ENCODE results near the gene PIK3C2A.
"Not testable (repeated sequence)": the region's sequence is repeated elsewhere in the genome, so short reads cannot be mapped to it uniquely, and the experiment has no call there.

PIK3C2A gene, protein sequence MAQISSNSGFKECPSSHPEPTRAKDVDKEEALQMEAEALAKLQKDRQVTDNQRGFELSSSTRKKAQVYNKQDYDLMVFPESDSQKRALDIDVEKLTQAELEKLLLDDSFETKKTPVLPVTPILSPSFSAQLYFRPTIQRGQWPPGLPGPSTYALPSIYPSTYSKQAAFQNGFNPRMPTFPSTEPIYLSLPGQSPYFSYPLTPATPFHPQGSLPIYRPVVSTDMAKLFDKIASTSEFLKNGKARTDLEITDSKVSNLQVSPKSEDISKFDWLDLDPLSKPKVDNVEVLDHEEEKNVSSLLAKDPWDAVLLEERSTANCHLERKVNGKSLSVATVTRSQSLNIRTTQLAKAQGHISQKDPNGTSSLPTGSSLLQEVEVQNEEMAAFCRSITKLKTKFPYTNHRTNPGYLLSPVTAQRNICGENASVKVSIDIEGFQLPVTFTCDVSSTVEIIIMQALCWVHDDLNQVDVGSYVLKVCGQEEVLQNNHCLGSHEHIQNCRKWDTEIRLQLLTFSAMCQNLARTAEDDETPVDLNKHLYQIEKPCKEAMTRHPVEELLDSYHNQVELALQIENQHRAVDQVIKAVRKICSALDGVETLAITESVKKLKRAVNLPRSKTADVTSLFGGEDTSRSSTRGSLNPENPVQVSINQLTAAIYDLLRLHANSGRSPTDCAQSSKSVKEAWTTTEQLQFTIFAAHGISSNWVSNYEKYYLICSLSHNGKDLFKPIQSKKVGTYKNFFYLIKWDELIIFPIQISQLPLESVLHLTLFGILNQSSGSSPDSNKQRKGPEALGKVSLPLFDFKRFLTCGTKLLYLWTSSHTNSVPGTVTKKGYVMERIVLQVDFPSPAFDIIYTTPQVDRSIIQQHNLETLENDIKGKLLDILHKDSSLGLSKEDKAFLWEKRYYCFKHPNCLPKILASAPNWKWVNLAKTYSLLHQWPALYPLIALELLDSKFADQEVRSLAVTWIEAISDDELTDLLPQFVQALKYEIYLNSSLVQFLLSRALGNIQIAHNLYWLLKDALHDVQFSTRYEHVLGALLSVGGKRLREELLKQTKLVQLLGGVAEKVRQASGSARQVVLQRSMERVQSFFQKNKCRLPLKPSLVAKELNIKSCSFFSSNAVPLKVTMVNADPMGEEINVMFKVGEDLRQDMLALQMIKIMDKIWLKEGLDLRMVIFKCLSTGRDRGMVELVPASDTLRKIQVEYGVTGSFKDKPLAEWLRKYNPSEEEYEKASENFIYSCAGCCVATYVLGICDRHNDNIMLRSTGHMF (N-terminal part only)

DNA sequence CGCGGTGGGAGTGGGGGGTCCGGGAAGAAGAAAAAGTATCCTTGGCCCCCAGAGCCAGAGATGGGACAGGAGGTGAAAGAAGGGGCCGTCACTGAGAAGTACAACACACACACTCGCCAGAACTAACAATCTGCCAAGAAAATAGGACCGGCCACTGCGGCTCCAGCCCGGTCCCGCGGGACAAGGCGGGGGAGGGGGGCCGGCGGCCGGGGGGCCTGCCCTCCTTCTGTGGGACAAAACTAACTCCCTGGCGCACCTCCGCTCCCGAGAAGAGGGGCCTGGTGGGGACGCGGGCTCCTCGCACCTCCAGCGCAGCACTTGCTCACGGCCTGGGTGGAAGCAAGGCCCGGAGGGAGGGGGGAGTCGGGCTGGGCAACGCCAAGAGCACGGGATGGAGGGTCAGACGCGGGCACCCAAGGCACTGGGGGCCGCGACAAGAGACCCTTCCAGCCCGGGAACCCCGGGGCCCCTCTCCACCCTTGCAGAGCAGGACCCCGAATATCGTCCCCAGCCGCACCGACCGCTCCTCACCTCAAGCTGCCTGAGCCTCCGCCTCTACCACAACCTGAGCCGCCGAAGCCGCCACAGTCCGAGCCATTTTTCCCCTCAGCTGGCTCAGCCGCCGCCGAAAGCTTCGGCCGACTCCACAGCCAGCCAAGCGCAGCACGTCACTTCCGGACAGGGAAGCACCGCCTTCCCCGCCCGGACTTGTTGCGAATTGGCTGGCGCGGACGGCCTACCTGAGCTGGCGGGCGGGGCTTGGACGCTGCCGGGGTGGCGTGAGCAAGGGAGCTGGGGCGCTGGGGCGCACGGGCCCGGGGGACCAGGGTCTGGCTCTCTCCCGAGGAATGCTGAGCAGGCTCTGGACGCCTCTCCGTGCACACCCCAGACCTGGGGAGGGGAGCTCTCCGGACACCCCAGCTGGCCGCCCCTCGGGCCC is at the start of gene PIK3C2A:
TSS of gene PIK3C2A (minus strand) at position 670 of the 940 bp plus-strand sequence. CDS start 38,245 bp downstream, outside the sequence.
- peak; percentile 81 to 82 for DNase-seq

DNA sequence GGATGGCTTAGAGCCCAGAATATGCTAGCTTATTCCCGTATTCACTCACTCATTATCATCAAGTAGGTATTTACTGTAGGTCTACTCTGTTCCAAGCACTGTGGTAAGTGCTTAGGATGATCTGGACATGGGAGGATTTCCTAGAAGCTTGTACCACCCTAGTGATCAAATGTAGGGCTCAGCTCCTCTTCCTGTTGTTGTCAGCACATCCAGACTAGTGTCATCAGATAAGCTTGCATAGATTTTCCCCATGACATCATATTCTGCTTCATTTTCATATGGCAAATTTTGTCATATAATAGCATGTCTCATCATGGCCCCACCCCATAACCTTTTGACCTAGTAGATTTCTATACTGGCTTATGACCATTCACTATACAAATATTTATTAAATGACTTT is 49.4 kb upstream of the PIK3C2A start:
- DNase-seq, result no peak

DNA sequence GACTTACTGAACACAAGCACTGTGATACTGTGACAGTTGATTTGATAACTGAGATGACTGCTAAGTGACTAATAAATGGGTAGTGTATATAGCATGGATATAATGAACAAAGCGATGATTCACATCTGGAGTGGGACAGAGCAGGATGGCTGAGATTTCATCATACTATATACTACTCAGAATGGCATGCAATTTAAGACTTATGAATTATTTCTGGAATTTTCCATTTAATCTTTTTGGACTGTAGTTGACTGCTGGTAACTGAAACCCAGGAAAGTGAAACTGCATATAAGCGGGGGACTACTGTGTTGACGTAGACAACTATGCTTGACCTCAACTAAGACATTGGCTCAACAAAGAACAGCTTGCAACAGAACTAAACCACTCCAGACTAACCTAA is 48.7 kb upstream of the PIK3C2A start:
- peak; percentile 60 to 80 for DNase-seq

DNA sequence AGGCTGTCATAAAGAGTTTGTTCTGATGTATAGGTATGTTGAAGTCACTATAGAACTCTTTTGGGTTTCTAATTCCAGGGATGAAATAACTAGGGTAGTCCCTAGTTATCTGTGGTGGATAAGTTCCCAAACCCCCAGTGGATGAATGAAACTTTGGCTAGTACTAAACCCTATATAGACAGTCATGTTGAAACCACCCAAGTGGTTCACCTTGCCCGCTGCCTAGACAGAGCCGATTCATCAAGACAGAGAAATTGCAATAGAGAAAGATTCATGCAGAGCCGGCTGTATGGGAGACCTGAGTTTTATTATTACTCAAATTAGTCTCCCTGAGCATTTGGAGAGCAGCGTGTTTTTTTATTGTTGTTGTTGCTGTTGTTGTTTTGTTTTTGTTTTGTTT is 44.9 kb upstream of the PIK3C2A start:
- no peak for DNase-seq

DNA sequence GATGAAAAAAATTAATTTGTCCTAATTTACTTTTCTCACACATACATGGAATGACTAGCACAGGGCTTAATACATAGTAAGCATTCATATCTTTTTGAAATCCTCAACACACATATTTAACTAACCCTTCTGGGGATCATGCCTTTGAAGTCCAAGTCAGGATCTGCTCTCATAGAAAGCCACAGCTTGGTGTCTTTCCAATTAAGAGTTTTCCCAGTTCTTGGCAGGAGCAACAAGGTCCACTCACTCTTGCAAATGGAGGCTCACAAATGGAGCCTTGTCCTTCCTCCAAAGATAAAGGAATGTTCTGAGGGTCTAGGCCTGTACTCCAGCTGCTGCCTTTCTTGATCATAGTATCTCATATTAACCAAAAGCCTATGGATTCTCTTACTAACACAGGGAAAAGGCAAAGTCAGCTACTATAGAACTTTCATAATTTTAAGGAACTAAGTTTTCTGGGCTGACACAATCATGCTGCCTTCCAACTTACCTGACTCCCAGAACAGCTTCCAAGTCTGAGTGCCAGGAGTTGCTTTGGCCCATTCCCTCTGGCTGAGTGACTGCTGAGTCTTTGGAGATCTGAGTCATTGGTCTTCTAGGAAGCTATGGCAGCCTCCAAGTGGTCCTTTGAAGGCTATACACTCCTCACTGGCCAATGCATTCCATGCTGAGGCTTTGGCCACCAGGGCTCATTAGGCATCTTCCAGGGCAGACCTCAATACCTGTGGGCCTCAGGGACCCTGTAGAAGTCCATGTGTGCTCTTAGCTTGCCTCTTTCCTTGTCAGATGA is 43.0 kb upstream of the PIK3C2A start:
- no peak for DNase-seq

DNA sequence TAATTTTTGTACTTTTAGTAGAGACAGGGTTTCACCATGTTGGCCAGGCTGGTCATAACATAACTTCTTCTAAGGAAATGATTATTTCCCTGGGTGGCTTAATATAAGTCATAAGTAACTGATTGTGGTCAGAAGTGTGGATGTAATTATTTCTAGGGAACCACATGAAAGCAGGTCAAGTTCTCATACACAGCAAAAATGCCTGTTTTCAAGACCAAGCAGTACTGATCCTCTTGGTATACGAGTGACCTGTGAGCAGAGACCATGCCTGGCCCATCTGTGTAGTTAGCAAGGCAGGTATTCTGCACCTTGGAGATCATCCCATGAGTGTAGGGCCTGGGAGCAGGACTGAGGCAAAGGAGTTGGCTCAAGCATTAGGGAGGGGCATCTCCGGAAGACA is 36.3 kb upstream of the PIK3C2A start:
- DNase-seq, result no peak

DNA sequence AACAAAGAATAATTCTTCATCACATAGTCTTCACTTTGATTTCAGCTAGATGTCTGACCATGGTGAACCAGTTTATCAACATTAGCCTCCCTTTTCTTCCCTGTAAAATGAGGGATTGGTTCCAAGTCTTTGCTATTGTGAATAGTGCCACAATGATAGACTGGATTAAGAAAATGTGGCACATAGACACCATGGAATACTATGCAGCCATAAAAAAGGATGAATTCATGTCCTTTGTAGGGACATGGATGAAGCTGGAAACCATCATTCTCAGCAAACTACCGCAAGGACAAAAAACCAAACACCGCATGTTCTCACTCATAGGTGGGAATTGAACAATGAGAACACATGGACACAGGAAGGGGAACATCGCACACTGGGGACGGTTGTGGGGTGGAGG is 35.2 kb upstream of the PIK3C2A start:
- not testable (repeated sequence) for DNase-seq

DNA sequence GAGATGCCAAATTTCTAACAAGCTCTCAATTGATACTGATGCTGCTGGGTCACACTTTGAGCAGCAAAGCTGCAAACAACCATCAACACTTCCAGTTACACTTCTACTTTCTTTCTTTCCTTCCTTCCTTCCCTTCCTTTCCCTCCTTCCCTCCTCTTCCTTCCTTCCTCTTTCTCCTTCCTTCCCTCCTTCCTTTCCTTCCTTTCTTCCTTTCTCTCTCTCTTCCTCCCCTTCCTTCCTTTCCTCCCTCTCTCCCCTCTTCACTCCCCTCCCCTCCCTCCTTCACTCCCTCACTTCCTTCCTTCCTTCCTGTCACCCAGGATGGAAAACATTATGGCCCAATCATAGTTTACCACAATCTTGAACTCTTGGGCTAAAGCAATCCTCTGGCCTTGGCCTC is 33.0 kb upstream of the PIK3C2A start:
- no peak for DNase-seq

DNA sequence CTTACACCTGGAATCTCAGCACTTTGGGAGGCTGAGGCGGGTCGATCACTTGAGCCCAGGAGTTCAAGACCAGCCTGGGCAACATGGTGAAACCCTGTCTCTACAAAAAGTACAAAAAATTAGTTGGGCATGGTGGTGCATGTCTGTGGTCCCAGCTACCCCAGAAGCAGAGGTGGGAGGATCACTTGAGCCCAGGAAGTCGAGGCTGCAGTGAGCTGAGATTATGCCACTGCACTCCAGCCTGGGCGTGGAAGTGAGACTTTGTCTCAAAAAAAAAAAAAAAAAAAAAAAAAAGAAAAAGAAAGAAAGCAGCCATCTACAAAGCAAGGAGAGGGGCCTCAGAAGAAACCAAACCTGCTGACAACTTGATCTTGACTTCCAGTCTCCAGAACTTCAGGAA is 32.1 kb upstream of the PIK3C2A start:
- not testable (repeated sequence) for DNase-seq

DNA sequence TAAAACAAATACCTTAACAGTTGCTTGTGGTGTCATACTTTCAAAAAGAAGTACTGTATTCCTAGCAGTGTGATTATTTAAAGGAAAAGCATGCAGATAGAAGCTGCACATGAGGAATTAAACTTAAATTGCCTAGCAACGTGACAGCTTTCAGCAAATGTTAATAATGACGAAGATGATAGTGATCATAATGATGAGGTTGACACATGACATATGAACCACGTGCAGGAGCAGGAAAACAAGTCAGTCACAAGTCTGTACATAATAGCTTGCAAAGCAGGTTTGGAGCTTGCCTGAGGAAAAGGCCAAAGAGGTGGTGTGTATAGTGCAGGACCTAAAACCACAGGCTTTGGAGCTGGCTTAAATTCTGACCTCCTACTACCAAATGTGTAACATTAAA is 30.6 kb upstream of the PIK3C2A start:
- DNase-seq, result no peak

DNA sequence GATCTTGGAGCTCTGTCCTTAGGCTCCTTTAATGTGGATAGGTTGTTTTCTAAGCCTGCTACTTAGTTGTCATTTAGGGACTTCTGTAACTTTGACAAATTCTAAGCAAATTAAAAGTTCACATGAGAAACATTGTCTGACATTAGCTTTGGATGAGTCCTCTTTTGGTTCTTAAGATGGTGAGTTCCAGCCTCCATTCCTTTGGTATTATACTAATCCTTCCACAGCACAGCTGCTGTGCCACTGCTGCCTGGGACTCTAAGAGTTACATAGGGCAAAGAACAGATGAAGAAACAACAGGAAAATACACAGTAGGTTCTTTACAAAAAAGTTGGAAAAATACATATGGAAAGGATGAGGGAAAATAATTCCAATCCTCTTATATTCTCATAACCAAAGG is 25.3 kb upstream of the PIK3C2A start:
- DNase-seq, result no peak

DNA sequence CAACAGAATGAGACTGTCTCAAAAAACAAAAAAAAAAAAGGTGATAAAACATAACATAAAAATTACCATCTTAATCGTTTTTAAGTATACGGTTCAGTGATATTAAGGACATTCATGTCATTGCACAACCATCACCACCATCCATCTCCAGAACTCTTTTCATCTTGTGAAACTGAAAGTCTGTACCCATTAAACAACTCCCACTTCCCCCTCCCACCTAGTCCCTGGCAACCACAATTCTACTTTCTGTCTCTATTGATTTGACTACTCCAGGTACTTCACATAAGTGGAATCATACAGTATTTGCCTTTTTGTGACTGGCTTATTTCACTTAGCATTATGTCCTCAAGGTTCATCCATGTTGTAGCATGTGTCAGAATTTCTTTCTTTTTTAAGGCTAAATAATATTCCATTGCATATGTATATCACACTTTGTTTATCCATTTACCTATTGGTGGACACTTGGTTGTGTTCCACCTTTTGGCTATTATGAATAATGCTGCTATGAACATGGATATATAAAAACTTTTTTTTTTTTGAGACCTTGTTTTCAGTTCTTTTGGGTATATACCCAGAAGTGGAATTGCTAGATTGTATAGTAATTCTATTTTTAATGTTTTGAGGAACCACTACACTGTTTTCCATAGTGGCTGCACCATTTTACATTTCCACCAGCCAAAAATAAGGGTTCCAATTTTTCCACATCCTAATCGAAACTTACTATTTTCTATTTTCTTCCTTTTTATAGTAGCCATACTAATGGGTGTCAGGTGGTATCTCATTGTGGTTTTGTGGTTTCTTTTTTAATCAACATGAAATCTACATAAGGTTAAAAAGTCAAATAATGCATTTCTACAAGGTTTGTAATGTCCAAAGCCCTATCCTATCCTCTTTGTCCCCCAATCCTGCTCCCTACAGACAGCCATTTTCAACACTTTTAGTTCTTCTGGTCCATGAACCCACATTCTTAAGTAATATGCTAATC is 23.4 kb upstream of the PIK3C2A start:
- no peak for DNase-seq

DNA sequence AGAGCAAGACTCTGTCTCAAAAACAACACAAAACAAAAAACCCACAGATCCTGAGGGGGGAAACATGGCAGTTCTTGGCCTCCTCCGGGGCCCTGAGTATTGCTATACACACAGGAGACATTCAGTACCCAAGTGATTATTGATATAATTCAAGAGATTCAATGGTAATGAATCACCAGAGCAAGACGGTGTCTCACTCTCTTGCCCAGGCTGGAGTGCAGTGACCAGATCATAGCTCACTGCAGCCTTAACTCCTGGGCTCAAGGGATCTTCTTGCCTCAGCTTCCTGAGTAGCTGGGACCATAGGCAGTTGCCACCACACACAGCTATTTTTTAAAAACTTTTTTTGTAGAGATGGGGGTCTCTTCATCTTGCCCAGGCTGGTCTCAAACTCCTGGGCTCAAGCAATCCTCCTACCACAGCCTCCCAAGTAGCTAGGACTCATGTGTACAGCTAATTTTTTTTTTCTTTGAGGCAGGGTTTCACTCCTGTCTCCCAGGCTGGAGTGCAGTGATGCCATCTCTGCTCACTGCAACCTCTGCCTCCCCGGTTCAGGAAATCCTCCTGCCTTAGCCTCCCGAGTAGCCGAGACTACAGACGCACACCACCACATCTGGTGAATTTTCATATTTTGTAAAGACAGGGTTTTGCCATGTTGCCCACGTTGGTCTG is 21.8 kb upstream of the PIK3C2A start:
- DNase-seq, result no peak

DNA sequence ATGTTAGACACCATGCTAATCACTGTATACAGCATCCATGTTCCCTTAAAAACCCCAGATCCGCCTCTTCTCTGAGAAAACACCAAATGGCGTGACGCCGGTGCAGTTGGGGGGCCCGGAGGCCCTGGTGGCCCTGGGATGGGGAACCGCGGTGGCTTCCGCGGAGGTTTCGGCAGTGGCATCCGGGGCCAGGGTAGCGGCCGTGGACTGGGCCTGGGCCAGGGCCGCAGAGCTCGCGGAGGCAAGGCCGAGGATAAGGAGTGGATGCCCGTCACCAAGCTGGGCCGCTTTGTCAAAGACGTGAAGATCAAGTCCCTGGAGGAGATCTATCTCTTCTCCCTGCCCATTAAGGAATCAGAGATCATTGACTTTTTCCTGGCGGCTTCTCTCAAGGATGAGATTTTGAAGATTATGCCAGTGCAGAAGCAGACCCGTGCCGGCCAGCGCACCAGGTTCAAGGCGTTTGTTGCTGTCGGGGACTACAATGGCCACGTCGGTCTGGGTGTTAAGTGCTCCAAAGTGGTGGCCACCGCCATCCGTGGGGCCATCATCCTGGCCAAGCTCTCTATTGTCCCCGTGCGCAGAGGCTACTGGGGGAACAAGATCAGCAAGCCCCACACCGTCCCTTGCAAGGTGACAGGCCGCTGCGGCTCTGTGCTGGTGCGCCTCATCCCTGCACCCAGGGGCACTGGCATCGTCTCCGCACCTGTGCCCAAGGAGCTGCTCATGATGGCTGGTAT is 20.6 kb upstream of the PIK3C2A start:
- not testable (repeated sequence) for DNase-seq

DNA sequence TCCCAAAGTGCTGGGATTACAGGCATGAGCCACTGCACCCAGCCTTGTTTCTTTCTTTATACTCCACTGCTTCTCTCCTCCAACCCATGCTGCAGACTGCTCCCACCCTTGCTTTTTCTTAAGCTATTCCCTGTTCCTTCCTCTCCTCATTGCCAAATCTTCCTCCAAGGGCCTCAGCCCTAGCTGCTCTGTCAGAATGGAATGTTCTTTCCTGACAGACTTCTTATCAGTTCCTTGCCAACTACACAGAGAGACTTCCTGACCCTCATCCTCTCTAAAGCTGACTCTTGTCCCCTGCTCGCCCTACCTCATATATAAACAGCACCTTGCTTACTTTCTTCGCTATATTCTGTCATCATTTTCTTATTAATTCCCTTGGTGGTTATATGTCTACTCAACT is 16.9 kb upstream of the PIK3C2A start:
- no peak for DNase-seq

DNA sequence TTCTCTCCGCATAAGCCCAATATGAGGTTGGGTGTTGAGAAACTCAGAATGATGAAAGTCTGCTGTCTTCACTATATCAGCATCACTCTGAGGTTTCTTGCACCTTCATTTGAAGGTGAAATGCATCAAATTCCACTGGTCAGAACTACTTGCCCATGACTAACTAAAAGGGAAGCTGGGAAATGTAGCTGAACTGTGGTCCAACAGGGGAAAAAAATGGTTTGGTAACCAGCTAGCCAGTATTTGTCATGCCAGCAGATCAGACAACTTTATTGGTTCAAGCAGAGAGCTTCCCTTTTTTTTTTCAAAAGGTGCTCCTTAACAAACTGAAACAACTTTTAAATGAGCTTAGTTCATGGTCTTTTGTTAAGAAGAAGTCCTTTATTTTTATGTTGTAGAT is 14.2 kb upstream of the PIK3C2A start:
- no peak for DNase-seq

DNA sequence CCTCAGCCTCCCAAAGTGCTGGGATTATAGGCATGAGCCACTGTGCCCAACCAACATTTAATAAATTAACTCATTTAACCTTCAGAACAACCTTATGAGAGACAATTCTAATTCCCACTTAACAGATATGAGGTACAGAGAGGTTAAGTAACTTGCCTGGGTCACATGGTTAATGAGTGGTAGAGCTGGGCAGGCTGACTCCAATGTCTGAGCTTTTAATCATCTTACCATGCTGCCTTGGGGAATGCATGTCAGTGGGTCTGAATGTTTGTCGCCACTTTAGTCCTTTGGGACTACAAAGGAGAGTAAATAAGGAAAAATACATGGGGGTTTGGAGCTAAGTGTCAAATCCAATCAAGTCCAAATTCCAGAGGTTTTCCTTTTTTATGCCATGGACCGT is 11.2 kb upstream of the PIK3C2A start:
- DNase-seq, result no peak

DNA sequence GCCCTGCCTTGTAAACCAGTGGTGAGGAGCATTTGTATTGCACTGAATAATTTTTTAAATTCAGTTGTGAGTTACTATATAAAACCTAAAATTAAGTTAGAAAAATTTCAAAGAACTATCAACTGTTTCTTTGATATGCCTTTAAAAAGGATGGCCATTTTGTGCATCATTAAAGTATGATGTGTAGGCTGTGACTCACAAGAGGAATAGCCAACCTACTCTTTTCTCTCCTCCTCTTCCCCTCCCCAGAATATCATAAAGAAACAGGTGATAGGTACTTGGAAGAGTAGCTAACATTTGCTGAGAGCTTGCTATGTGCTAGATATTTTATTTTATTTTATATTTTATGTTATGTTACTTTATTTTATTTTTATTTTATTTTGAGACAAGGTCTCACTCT is 10.6 kb upstream of the PIK3C2A start:
- no peak for DNase-seq

DNA sequence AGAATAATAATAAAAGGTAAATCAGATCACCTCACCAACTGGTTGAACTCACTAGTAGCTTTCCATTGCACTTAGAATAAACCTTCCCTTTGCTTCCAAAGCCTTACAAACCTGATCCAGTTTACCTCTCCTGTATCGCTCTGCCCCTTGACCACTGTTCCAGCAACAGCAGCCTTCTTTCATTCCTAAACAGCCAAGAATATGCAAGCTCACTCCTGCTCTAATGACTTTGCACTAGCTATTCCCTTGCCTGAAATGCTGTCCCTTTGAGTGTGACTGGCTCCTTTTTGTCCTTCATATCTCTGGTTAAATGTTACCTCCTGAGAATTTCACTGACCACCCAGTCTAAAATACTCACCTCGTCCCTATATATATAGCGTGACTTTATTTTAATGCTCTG is 9.6 kb upstream of the PIK3C2A start:
- DNase-seq, result no peak
